Endothelial cell of hepatic sinusoid (primary cell): ENCODE results near the gene TRPV4.

Source experiments
- in situ Hi-C: cut with HindIII; loops from 2 replicates; pipeline ENCODE4 v1.10.0; 2017; ENCODE audit warnings: low sequenced_read_pairs

Gene TRPV4

GRCh38 chr12:109810954-109811623 lies 22.1 kb downstream of the TRPV4 start:
- in situ Hi-C loops: no loop called here

GRCh38 chr12:109808876-109809646 lies 24.1 kb downstream of the TRPV4 start:
- in situ Hi-C loops: no loop called here

GRCh38 chr12:109807954-109808643 lies 25.1 kb downstream of the TRPV4 start:
- in situ Hi-C loops: no loop called here

- in situ Hi-C loops: no loop called here
These were observed 28.1 kb downstream of the TRPV4 start for GRCh38 chr12:109804820-109805761.

GRCh38 chr12:109803678-109804077 lies 29.5 kb downstream of the TRPV4 start:
- in situ Hi-C loops: no loop called here

GRCh38 chr12:109802828-109803227 lies 30.4 kb downstream of the TRPV4 start:
- in situ Hi-C loops: no loop called here

GRCh38 chr12:109800536-109800935 lies 32.7 kb downstream of the TRPV4 start:
- in situ Hi-C loops: no loop called here

- in situ Hi-C loops: loop anchor here (25.0 kb wide), 1 partner anchor 186 kb away; no protein-coding TSS in a partner anchor
These were observed 34.5 kb downstream of the TRPV4 start for GRCh38 chr12:109798691-109799090.

- in situ Hi-C loops: loop anchor here (25.0 kb wide), 1 partner anchor 186 kb away; no protein-coding TSS in a partner anchor
These were observed 35.1 kb downstream of the TRPV4 start for GRCh38 chr12:109797905-109798669.

GRCh38 chr12:109796057-109796456 lies 37.1 kb downstream of the TRPV4 start:
- in situ Hi-C loops: loop anchor here (25.0 kb wide), 1 partner anchor 184 kb away; no protein-coding TSS in a partner anchor

- in situ Hi-C loops: loop anchor here (25.0 kb wide), 1 partner anchor 183 kb away; no protein-coding TSS in a partner anchor
These were observed 38.2 kb downstream of the TRPV4 start for GRCh38 chr12:109795023-109795422.

- in situ Hi-C loops: loop anchor here (25.0 kb wide), 1 partner anchor 182 kb away; no protein-coding TSS in a partner anchor
These were observed 39.2 kb downstream of the TRPV4 start for GRCh38 chr12:109793826-109794501.

- in situ Hi-C loops: loop anchor here (25.0 kb wide), 1 partner anchor 181 kb away; no protein-coding TSS in a partner anchor
These were observed 39.8 kb downstream of the TRPV4 start for GRCh38 chr12:109793411-109793810.

- in situ Hi-C loops: loop anchor here (25.0 kb wide), 1 partner anchor 181 kb away; no protein-coding TSS in a partner anchor
These were observed 40.2 kb downstream of the TRPV4 start for GRCh38 chr12:109792992-109793391.

- in situ Hi-C loops: loop anchor here (25.0 kb wide), 1 partner anchor 177 kb away; no protein-coding TSS in a partner anchor
These were observed 43.6 kb downstream of the TRPV4 start for GRCh38 chr12:109789526-109790048.

GRCh38 chr12:109786799-109787198 lies 46.4 kb downstream of the TRPV4 start:
- in situ Hi-C loops: loop anchor here (25.0 kb wide), 1 partner anchor 174 kb away; no protein-coding TSS in a partner anchor

GRCh38 chr12:109785854-109786253 lies 47.3 kb downstream of the TRPV4 start:
- in situ Hi-C loops: loop anchor here (25.0 kb wide), 1 partner anchor 174 kb away; no protein-coding TSS in a partner anchor

- in situ Hi-C loops: loop anchor here (25.0 kb wide), 1 partner anchor 172 kb away; no protein-coding TSS in a partner anchor
These were observed 49.3 kb downstream of the TRPV4 start for GRCh38 chr12:109783965-109784244.
